ENCODE measurements around the gene FOSB.
A peak's percentile ranks its signal among the peaks of the same experiment; 100 is the strongest.

FOSB gene

GRCh38 chr19:45437328-45437727 is 30.5 kb upstream of the FOSB start:
- H2AFZ ChIP-seq (ENCODE audit: low read depth): no peak overlapping the region
- H3K4me2 ChIP-seq: no peak overlapping the region

DNA sequence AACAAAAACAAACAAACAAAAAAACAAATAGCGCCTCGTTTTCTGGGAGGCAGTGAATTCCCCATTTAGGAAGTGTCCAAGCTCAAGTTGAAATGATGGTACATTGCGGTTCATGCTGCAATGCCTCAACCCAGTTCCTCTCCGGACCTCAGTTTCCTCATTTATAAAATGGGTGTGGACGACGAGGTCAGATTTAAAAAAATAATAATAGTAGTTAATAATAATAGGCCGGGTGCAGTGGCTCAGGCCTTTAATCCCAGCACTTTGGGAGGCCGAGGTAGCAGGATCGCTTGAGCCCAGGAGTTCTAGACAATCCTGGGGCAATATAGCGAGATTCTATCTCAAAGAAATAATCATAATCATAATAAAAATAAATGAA is 28.6 kb upstream of the FOSB start:
- peak overlapping the region; percentile 76 for H3K27ac ChIP-seq
- H4K20me1 ChIP-seq (ENCODE audit: insufficient read depth): no peaks in the 10 kb centered on the region
- no peaks in the 10 kb centered on the region for H3K79me2 ChIP-seq (ENCODE audit: insufficient read depth, low read depth)
- TF ChIP-seq CTCF (conservative IDR thresholded peaks at IDR 0.05; ENCODE audit: low read depth, low read length): no peak
- no peaks in the 10 kb centered on the region for H3K27me3 ChIP-seq (ENCODE audit: insufficient read depth, low read depth)
- peaks cover 39% of the 10 kb centered on the region for H3K4me1 ChIP-seq (ENCODE audit: low read depth, poor library complexity, severe bottlenecking)
- peak overlapping the region; percentile 63; the same call in 1 of the 2 replicates for H3K4me2 ChIP-seq
- H3K4me3 ChIP-seq (IDR thresholded peaks at IDR 0.05; ENCODE audit: insufficient read depth, low read depth, low read length): no peak overlapping the region
- peak overlapping the region; percentile 67 for H2AFZ ChIP-seq (ENCODE audit: low read depth)
- no peaks in the 10 kb centered on the region for H3K36me3 ChIP-seq (ENCODE audit: insufficient read depth)
- H3K9ac ChIP-seq: peak overlapping the region; percentile 84

More at GRCh38 chr19:45437328-45437727, 30.5 kb upstream of the FOSB start:
- no peak overlapping the region for H3K4me3 ChIP-seq (IDR thresholded peaks at IDR 0.05; ENCODE audit: insufficient read depth, low read depth, low read length)
- no peak for TF ChIP-seq CTCF (conservative IDR thresholded peaks at IDR 0.05; ENCODE audit: low read depth, low read length)
- H3K27me3 ChIP-seq (ENCODE audit: insufficient read depth, low read depth): no peaks in the 10 kb centered on the region
- H3K27ac ChIP-seq: no peak overlapping the region
- no peaks in the 10 kb centered on the region for H4K20me1 ChIP-seq (ENCODE audit: insufficient read depth)
- H3K36me3 ChIP-seq (ENCODE audit: insufficient read depth): no peaks in the 10 kb centered on the region
- no peak overlapping the region for H3K9ac ChIP-seq
- H3K79me2 ChIP-seq (ENCODE audit: insufficient read depth, low read depth): no peaks in the 10 kb centered on the region
- H3K4me1 ChIP-seq (ENCODE audit: low read depth, poor library complexity, severe bottlenecking): peaks cover 29% of the 10 kb centered on the region

DNA sequence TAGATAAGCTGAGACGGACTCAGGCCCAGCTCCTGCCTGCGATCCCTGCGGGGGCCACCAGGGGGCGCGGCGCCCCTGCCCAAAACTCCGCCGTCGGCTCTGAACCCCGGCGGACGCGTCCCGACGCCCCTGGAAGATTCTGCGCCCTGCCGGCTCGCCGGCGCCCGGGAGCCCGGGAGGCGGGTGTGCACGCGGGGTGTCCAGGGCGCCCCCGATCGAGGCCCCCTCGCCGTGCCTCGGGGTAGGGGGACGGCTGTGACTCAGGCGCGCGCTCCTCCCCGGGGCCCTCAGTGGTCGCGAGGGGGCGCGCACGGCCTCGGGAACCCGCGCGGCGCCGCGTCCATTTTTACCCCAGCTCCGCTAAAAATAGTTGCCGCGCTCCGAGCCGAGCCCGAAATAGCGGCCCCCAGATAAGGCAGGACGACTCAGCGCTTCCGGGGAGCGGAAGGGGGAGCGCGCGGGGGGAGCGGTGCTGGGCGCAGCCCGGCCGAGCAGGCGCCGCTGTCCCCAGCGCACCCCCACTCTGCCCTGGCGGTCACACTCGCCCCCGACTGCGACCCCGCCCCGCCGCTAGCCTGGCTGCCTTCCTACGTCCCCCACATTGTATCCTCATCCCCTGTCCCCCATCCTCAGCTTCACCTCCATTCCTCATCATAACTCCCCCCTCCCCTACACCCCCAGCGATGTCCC is 28.1 kb upstream of the FOSB start:
- Histone ChIP-seq H3K27ac (peak overlapping the region; percentile 76), H3K79me2 (ENCODE audit: insufficient read depth, low read depth) (no peaks in the 10 kb centered on the region), H3K9ac (peak overlapping the region; percentile 84), H2AFZ (ENCODE audit: low read depth) (peak overlapping the region; percentile 67), H3K36me3 (ENCODE audit: insufficient read depth) (no peaks in the 10 kb centered on the region), H3K4me3 (IDR thresholded peaks at IDR 0.05; ENCODE audit: insufficient read depth, low read depth, low read length) (no peak overlapping the region), H3K27me3 (ENCODE audit: insufficient read depth, low read depth) (no peaks in the 10 kb centered on the region), H3K4me2 (peak overlapping the region; percentile 63), H4K20me1 (ENCODE audit: insufficient read depth) (no peaks in the 10 kb centered on the region), H3K4me1 (ENCODE audit: low read depth, poor library complexity, severe bottlenecking) (peaks cover 40% of the 10 kb centered on the region)
- TF ChIP-seq CTCF (conservative IDR thresholded peaks at IDR 0.05; ENCODE audit: low read depth, low read length): peak; percentile 94

GRCh38 chr19:45440259-45440638 is 27.5 kb upstream of the FOSB start:
- no peaks in the 10 kb centered on the region for H3K79me2 ChIP-seq (ENCODE audit: insufficient read depth, low read depth)
- H2AFZ ChIP-seq (ENCODE audit: low read depth): peak overlapping the region; percentile 67; the same call in 1 of the 2 replicates
- H3K4me3 ChIP-seq (IDR thresholded peaks at IDR 0.05; ENCODE audit: insufficient read depth, low read depth, low read length): no peak overlapping the region
- peaks cover 41% of the 10 kb centered on the region for H3K4me1 ChIP-seq (ENCODE audit: low read depth, poor library complexity, severe bottlenecking)
- no peak for TF ChIP-seq CTCF (conservative IDR thresholded peaks at IDR 0.05; ENCODE audit: low read depth, low read length)
- H3K36me3 ChIP-seq (ENCODE audit: insufficient read depth): no peaks in the 10 kb centered on the region
- no peaks in the 10 kb centered on the region for H3K27me3 ChIP-seq (ENCODE audit: insufficient read depth, low read depth)
- peak overlapping the region; percentile 76 for H3K27ac ChIP-seq
- H3K9ac ChIP-seq: peak overlapping the region; percentile 84; the same call in 1 of the 2 replicates
- H3K4me2 ChIP-seq: peak overlapping the region; percentile 63
- H4K20me1 ChIP-seq (ENCODE audit: insufficient read depth): no peaks in the 10 kb centered on the region
